Measurements from ENCODE around the gene RIMS3. TPM values are rescaled to one million over a fixed set of nuclear protein-coding genes. Genes with fewer than 3 reads are reported as not detected.

Gene RIMS3
- total RNA-seq, 1 experiment from 2014 or later: 4.2 TPM

DNA sequence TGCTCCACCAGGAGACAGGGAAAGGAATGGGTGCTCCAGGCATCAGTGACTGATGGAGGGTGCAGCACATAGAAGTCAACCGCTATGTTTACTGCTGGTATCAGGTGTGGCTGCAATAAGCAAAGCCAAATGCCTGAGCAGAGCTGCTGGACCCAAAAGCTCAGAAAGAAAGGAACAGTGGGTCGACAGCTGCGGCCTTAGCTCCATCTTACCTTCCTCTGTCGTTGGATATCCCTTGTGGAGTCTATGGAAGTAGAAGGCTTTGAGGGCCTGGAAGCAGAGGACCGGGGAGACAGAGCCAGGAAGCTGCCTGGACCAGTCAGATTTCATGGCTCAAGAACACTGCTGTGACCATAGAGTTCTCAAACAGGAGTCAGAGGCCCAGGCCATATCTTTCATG, 45.3 kb downstream of the RIMS3 start:
- Histone ChIP-seq H2AFZ (ENCODE audit: low read length) (no peak overlapping the region), H3K27ac (ENCODE audit: low read length) (no peak overlapping the region), H3K4me2 (ENCODE audit: low read depth, low read length, poor library complexity, severe bottlenecking) (no peak overlapping the region), H3K36me3 (ENCODE audit: insufficient read depth, low read length) (no peaks in the 10 kb centered on the region), H3K4me3 (ENCODE audit: low read length) (no peak overlapping the region), H3K9me3 (ENCODE audit: low read length) (no peaks in the 10 kb centered on the region), H3K9me2 (replicated peaks; ENCODE audit: insufficient read depth, low read length) (no peaks in the 10 kb centered on the region), H3K4me1 (ENCODE audit: low read length) (no peaks in the 10 kb centered on the region), H3K79me2 (ENCODE audit: low read length) (no peaks in the 10 kb centered on the region), H3K9ac (ENCODE audit: low read length) (no peak overlapping the region), H4K20me1 (ENCODE audit: insufficient read depth, low read depth, low read length) (no peaks in the 10 kb centered on the region), H3K27me3 (ENCODE audit: low read length) (no peaks in the 10 kb centered on the region)
- no peak for DNase-seq

DNA sequence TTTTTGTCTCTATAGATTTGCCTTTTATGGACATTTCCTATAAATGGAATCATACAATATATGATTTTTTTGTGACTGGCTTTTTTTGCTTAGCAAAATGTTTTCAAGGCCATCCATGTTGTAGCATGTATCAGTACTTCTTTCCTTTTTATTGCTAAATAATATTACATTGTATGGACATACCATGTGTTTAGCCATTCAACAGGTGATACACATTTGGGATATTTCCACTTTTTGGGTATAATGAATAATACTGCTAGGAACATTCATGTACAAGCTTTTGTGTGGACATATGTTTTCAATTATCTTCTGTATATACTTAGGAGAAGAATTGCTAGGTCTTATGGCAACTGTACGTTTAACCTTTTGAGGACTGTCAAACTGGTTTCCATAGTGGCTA, 47.4 kb downstream of the RIMS3 start:
- no peak overlapping the region for H3K4me3 ChIP-seq (ENCODE audit: low read length)
- no peaks in the 10 kb centered on the region for H4K20me1 ChIP-seq (ENCODE audit: insufficient read depth, low read depth, low read length)
- no peak for DNase-seq
- H3K27me3 ChIP-seq (ENCODE audit: low read length): no peaks in the 10 kb centered on the region
- no peak overlapping the region for H3K9ac ChIP-seq (ENCODE audit: low read length)
- no peaks in the 10 kb centered on the region for H3K36me3 ChIP-seq (ENCODE audit: insufficient read depth, low read length)
- H2AFZ ChIP-seq (ENCODE audit: low read length): no peak overlapping the region
- no peaks in the 10 kb centered on the region for H3K79me2 ChIP-seq (ENCODE audit: low read length)
- H3K27ac ChIP-seq (ENCODE audit: low read length): no peak overlapping the region
- H3K9me3 ChIP-seq (ENCODE audit: low read length): no peaks in the 10 kb centered on the region
- H3K9me2 ChIP-seq (replicated peaks; ENCODE audit: insufficient read depth, low read length): no peaks in the 10 kb centered on the region
- no peaks in the 10 kb centered on the region for H3K4me1 ChIP-seq (ENCODE audit: low read length)
- no peak overlapping the region for H3K4me2 ChIP-seq (ENCODE audit: low read depth, low read length, poor library complexity, severe bottlenecking)

DNA sequence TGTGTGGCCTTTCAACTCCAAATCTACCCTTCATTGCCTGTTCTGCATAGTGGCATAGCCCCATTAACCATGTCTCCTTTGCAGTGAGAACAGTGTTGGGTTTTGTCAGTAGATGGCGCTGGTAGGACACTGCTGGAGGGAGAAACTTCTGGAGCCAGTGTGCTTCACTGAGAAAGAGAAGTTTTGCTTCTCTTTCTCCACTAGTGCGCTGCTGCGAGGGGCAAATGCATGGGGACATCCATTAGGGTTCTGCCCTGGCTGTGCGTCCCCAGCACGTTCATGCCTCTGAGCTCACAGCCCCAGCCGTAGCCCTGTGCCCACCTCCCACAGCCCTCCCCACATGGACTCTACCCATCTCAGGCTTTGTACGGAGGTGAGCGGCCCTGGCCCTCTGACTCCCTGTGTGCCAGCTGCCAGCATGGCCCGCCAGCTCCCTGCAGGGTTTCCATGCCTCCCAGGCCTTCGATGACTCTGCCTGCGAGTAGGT, 53.1 kb downstream of the RIMS3 start:
- H3K36me3 ChIP-seq (ENCODE audit: insufficient read depth, low read length): no peaks in the 10 kb centered on the region
- no peak overlapping the region for H3K27ac ChIP-seq (ENCODE audit: low read length)
- no peaks in the 10 kb centered on the region for H3K4me1 ChIP-seq (ENCODE audit: low read length)
- no peaks in the 10 kb centered on the region for H3K9me3 ChIP-seq (ENCODE audit: low read length)
- DNase-seq: peak; percentile 93
- H3K4me2 ChIP-seq (ENCODE audit: low read depth, low read length, poor library complexity, severe bottlenecking): no peak overlapping the region
- no peak overlapping the region for H2AFZ ChIP-seq (ENCODE audit: low read length)
- H3K79me2 ChIP-seq (ENCODE audit: low read length): no peaks in the 10 kb centered on the region
- no peak overlapping the region for H3K9ac ChIP-seq (ENCODE audit: low read length)
- no peaks in the 10 kb centered on the region for H4K20me1 ChIP-seq (ENCODE audit: insufficient read depth, low read depth, low read length)
- H3K27me3 ChIP-seq (ENCODE audit: low read length): no peaks in the 10 kb centered on the region
- H3K4me3 ChIP-seq (ENCODE audit: low read length): no peak overlapping the region
- H3K9me2 ChIP-seq (replicated peaks; ENCODE audit: insufficient read depth, low read length): no peaks in the 10 kb centered on the region

DNA sequence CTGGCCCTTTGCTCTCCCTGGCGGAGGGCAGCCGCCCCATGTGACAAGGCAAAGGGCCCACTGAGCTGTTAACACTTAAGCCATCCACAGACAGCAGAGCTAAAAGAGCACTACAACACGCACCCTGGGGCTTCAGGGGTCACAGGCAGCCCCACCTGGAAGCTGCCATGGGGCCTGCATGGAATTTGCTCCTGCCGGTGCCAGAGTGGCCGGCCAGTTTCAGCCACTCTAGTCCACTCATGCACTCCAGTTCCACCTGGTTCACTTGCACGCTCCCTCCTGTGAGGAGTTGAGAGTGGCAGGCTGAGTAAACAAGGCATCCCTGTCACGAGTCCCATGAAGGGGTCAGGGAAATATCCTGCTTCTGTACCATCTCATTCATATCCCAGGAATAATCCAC, 55.3 kb downstream of the RIMS3 start:
- no peak overlapping the region for H3K27ac ChIP-seq (ENCODE audit: low read length)
- H3K36me3 ChIP-seq (ENCODE audit: insufficient read depth, low read length): no peaks in the 10 kb centered on the region
- no peak overlapping the region for H3K4me2 ChIP-seq (ENCODE audit: low read depth, low read length, poor library complexity, severe bottlenecking)
- no peaks in the 10 kb centered on the region for H3K9me2 ChIP-seq (replicated peaks; ENCODE audit: insufficient read depth, low read length)
- no peaks in the 10 kb centered on the region for H3K4me1 ChIP-seq (ENCODE audit: low read length)
- H3K27me3 ChIP-seq (ENCODE audit: low read length): no peaks in the 10 kb centered on the region
- no peak overlapping the region for H2AFZ ChIP-seq (ENCODE audit: low read length)
- no peak for DNase-seq
- H3K9me3 ChIP-seq (ENCODE audit: low read length): no peaks in the 10 kb centered on the region
- no peak overlapping the region for H3K4me3 ChIP-seq (ENCODE audit: low read length)
- H3K79me2 ChIP-seq (ENCODE audit: low read length): no peaks in the 10 kb centered on the region
- no peak overlapping the region for H3K9ac ChIP-seq (ENCODE audit: low read length)
- H4K20me1 ChIP-seq (ENCODE audit: insufficient read depth, low read depth, low read length): no peaks in the 10 kb centered on the region

DNA sequence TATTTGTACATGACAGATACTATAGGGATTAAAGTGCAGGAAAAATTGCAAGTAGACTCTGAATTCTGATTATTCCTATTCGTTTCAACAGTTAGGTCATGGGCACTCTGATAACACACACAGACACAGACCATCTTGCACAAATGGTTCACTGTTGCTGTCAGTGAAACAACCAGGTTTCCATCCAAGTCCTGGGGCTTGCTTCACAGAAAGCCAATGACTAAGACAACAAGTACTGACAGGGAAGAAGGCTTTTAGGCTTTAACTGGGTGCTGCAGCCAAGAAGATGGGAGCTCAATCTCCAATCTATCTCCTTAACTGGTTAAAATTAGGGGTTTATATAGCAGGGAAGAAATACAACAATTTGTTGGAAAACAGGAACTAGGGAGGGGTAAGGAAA, 57.6 kb downstream of the RIMS3 start:
- no peak for DNase-seq
- no peaks in the 10 kb centered on the region for H3K36me3 ChIP-seq (ENCODE audit: insufficient read depth, low read length)
- H3K4me2 ChIP-seq (ENCODE audit: low read depth, low read length, poor library complexity, severe bottlenecking): no peak overlapping the region
- H3K79me2 ChIP-seq (ENCODE audit: low read length): no peaks in the 10 kb centered on the region
- H3K9me3 ChIP-seq (ENCODE audit: low read length): no peaks in the 10 kb centered on the region
- no peaks in the 10 kb centered on the region for H3K4me1 ChIP-seq (ENCODE audit: low read length)
- no peak overlapping the region for H3K27ac ChIP-seq (ENCODE audit: low read length)
- no peaks in the 10 kb centered on the region for H3K9me2 ChIP-seq (replicated peaks; ENCODE audit: insufficient read depth, low read length)
- no peak overlapping the region for H3K9ac ChIP-seq (ENCODE audit: low read length)
- no peaks in the 10 kb centered on the region for H4K20me1 ChIP-seq (ENCODE audit: insufficient read depth, low read depth, low read length)
- H2AFZ ChIP-seq (ENCODE audit: low read length): no peak overlapping the region
- no peaks in the 10 kb centered on the region for H3K27me3 ChIP-seq (ENCODE audit: low read length)
- no peak overlapping the region for H3K4me3 ChIP-seq (ENCODE audit: low read length)

DNA sequence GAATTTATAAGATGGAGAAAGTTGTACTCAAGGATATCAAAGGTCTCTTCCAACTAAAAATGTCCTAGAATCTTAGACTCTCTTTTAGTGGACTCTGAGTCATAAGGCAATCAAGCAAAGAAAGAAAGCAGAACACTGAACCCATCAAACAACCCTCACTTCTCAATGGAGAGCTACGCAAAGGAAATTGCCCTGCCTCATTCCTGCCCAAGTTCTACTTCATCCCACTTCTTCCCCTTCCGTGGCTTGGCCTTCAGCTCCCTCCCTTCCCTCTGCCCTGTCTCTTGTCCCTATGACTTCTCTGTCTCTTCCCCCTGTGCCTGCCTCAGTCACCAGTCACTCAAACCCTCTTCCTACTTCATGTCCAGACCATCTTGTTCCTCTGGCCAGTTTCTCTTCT, 58.5 kb downstream of the RIMS3 start:
- no peaks in the 10 kb centered on the region for H3K79me2 ChIP-seq (ENCODE audit: low read length)
- no peak overlapping the region for H3K9ac ChIP-seq (ENCODE audit: low read length)
- no peak for DNase-seq
- no peaks in the 10 kb centered on the region for H4K20me1 ChIP-seq (ENCODE audit: insufficient read depth, low read depth, low read length)
- H3K4me2 ChIP-seq (ENCODE audit: low read depth, low read length, poor library complexity, severe bottlenecking): no peak overlapping the region
- no peak overlapping the region for H2AFZ ChIP-seq (ENCODE audit: low read length)
- H3K4me1 ChIP-seq (ENCODE audit: low read length): no peaks in the 10 kb centered on the region
- no peaks in the 10 kb centered on the region for H3K36me3 ChIP-seq (ENCODE audit: insufficient read depth, low read length)
- H3K27me3 ChIP-seq (ENCODE audit: low read length): no peaks in the 10 kb centered on the region
- no peaks in the 10 kb centered on the region for H3K9me3 ChIP-seq (ENCODE audit: low read length)
- H3K27ac ChIP-seq (ENCODE audit: low read length): no peak overlapping the region
- H3K9me2 ChIP-seq (replicated peaks; ENCODE audit: insufficient read depth, low read length): no peaks in the 10 kb centered on the region
- H3K4me3 ChIP-seq (ENCODE audit: low read length): no peak overlapping the region

DNA sequence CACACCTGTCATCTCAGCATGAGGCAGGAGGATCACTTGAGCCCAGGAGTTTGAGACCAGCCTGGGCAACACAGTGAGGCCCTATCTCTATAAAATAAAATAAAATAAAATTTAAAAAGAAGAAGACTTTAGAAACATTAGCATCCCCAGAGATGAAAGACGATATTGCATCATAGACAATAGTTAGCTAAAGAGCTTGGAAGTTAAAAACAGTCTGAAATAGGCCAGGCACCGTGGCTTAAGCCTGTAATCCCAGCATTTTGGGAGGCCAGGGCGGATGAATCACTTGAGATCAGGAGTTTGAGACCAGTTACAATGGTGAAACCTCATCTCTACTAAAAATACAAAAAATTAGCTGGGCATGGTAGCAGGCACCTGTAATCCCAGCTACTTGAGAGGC, 59.3 kb downstream of the RIMS3 start:
- Histone ChIP-seq H2AFZ (ENCODE audit: low read length) (no peak overlapping the region), H3K4me3 (ENCODE audit: low read length) (no peak overlapping the region), H3K79me2 (ENCODE audit: low read length) (no peaks in the 10 kb centered on the region), H3K36me3 (ENCODE audit: insufficient read depth, low read length) (no peaks in the 10 kb centered on the region), H3K27me3 (ENCODE audit: low read length) (no peaks in the 10 kb centered on the region), H3K27ac (ENCODE audit: low read length) (no peak overlapping the region), H3K9ac (ENCODE audit: low read length) (no peak overlapping the region), H3K9me3 (ENCODE audit: low read length) (no peaks in the 10 kb centered on the region), H3K4me2 (ENCODE audit: low read depth, low read length, poor library complexity, severe bottlenecking) (no peak overlapping the region), H4K20me1 (ENCODE audit: insufficient read depth, low read depth, low read length) (no peaks in the 10 kb centered on the region), H3K4me1 (ENCODE audit: low read length) (no peaks in the 10 kb centered on the region), H3K9me2 (replicated peaks; ENCODE audit: insufficient read depth, low read length) (no peaks in the 10 kb centered on the region)
- no peak for DNase-seq

DNA sequence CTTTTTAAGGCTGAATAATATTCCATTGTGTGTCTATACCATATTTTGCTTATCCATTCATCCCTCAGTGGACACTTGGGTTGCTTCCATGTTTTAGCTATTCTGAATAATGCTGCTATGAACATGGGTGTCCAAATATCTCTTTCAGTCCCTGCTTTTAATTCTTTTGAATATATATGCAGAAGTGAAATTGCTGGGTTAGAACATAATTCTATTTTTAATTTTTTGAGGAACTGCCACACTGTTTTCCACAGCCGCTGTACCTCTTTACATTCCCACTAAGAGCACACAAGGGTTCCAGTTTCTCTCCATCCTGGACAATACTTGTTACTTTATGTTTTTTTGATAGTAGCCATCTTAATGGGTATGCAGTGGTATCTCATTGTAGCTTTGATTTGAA, 65.6 kb downstream of the RIMS3 start:
- no peak for DNase-seq
- Histone ChIP-seq H3K4me3 (ENCODE audit: low read length) (no peak overlapping the region), H3K79me2 (ENCODE audit: low read length) (no peaks in the 10 kb centered on the region), H3K27ac (ENCODE audit: low read length) (no peak overlapping the region), H3K27me3 (ENCODE audit: low read length) (no peaks in the 10 kb centered on the region), H3K9me3 (ENCODE audit: low read length) (no peaks in the 10 kb centered on the region), H3K9me2 (replicated peaks; ENCODE audit: insufficient read depth, low read length) (no peaks in the 10 kb centered on the region), H3K4me2 (ENCODE audit: low read depth, low read length, poor library complexity, severe bottlenecking) (no peak overlapping the region), H3K36me3 (ENCODE audit: insufficient read depth, low read length) (no peaks in the 10 kb centered on the region), H4K20me1 (ENCODE audit: insufficient read depth, low read depth, low read length) (no peaks in the 10 kb centered on the region), H3K9ac (ENCODE audit: low read length) (no peak overlapping the region), H3K4me1 (ENCODE audit: low read length) (peaks cover 3% of the 10 kb centered on the region), H2AFZ (ENCODE audit: low read length) (no peak overlapping the region)

DNA sequence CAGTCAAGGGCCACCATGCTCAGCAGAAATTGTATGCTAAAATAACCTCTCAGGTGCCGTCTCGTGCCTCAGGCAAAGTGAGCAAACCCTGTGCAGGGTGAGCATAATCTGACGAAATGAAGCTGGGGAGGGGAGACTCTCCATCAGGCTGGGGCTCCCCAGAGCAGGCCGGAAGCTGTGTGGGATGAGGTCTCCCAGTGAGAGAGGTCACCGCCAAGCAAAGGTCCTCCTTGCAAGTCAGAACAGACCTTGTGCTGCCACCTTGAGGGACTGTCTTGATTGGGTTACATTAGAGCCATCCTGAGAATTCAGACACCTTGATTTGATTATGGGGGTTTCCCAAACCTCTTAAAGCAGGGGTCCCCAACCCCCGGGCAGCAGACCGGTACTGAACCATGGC, 69.9 kb downstream of the RIMS3 start:
- no peaks in the 10 kb centered on the region for H3K27me3 ChIP-seq (ENCODE audit: low read length)
- no peaks in the 10 kb centered on the region for H3K9me3 ChIP-seq (ENCODE audit: low read length)
- peaks cover 3% of the 10 kb centered on the region for H3K4me1 ChIP-seq (ENCODE audit: low read length)
- peak; percentile 60 for DNase-seq
- no peaks in the 10 kb centered on the region for H3K79me2 ChIP-seq (ENCODE audit: low read length)
- H3K36me3 ChIP-seq (ENCODE audit: insufficient read depth, low read length): no peaks in the 10 kb centered on the region
- H3K9me2 ChIP-seq (replicated peaks; ENCODE audit: insufficient read depth, low read length): no peaks in the 10 kb centered on the region
- H2AFZ ChIP-seq (ENCODE audit: low read length): no peak overlapping the region
- H4K20me1 ChIP-seq (ENCODE audit: insufficient read depth, low read depth, low read length): no peaks in the 10 kb centered on the region
- H3K9ac ChIP-seq (ENCODE audit: low read length): no peak overlapping the region
- no peak overlapping the region for H3K27ac ChIP-seq (ENCODE audit: low read length)
- H3K4me2 ChIP-seq (ENCODE audit: low read depth, low read length, poor library complexity, severe bottlenecking): peak overlapping the region; percentile 5
- no peak overlapping the region for H3K4me3 ChIP-seq (ENCODE audit: low read length)

All from Karpas-422 (cell line).